ENCODE measurements around the gene ZNF236. TPM values are rescaled to one million over a fixed set of nuclear protein-coding genes. Genes with fewer than 3 reads are reported as not detected.
A peak's percentile ranks its signal among the peaks of the same experiment; 100 is the strongest.

Gene ZNF236
- total and polyA plus RNA-seq, 10 of the 15 experiments (the other 5 are each of a cell fraction or from before 2014, with no cell fraction given): 1.0 to 14.4 (median 5.9) TPM

DNA sequence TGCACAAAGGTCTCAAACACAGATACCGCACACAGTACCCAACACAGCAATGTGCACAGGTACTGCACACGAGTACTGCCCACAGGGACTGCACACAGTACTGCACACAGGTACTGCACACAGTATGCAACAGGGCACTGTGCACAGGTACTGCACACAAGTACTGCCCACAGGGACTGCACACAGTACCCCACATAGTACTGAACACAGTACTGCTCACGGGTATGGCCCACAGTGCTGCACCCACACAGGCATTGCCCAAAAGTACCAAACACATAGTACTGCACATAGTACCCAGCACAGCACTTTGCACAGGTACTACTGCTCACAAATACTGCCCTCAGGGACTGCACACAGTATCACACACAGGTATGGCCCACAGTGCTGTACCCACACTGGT lies 73.1 kb downstream of the ZNF236 start:
- H3K9ac ChIP-seq (ENCODE audit: control insufficient read depth, insufficient read depth, low read length): no peak overlapping the region
- ChIA-PET CTCF (no interaction called here), POLR2A (no interaction called here), SMC1A (ENCODE audit: uncharacterized antibody, unreplicated experiment) (no interaction called here), RAD21 (ENCODE audit: unreplicated experiment) (no interaction called here)
- BruUV-seq (replicated peaks): no TSS peak
- WGBS (ENCODE audit: insufficient coverage, insufficient replicate concordance, low lambda C conversion rate, missing lambda C conversion rate): 100% methylated on average over 3 of the region's 3 CpGs
- FAIRE-seq: no peak
- H3K79me2 ChIP-seq (ENCODE audit: control insufficient read depth, insufficient read depth, low read length): no peaks in the 10 kb centered on the region
- H3K4me1 ChIP-seq (ENCODE audit: control insufficient read depth, insufficient read depth, low read length): no peaks in the 10 kb centered on the region
- H2AFZ ChIP-seq (ENCODE audit: control insufficient read depth, low read depth, low read length): no peak overlapping the region
- H3K27ac ChIP-seq (ENCODE audit: control insufficient read depth, insufficient read depth): no peak overlapping the region
- no peaks in the 10 kb centered on the region for H4K20me1 ChIP-seq (ENCODE audit: control insufficient read depth, insufficient read depth)
- ATAC-seq: no peak
- no peaks in the 10 kb centered on the region; the same call in 2 of the 3 replicates for H3K9me3 ChIP-seq (replicated peaks; ENCODE audit: control insufficient read depth, insufficient read depth, low read length)
- no peaks in the 10 kb centered on the region for H3K27me3 ChIP-seq (replicated peaks in 1 of 2; ENCODE audit: control insufficient read depth in 2 of 2, insufficient read depth in 2 of 2, low read length in 1 of 2)
- DNase-seq (ENCODE audit: low read depth, low spot score): no peak
- TF ChIP-seq NR2C2 (IDR thresholded peaks at IDR 0.05; ENCODE audit: borderline replicate concordance, control insufficient read depth, insufficient read length, low read depth) (peak; percentile 38), CREM (IDR thresholded peaks at IDR 0.05; ENCODE audit: low read depth) (no peak)
- H3K36me3 ChIP-seq (ENCODE audit: control insufficient read depth in 2 of 2, insufficient read depth in 2 of 2, low read length in 1 of 2): peaks cover 29 to 34% of the 10 kb centered on the region in 2 experiments
- intact Hi-C loops (cut with micrococcal nuclease; ENCODE audit: unreplicated experiment): no loop called here
- H3K4me3 ChIP-seq: no peak overlapping the region
- in situ Hi-C loops (cut with MboI): no loop called here
- H3K4me2 ChIP-seq (ENCODE audit: control insufficient read depth, insufficient read depth): no peak overlapping the region

- no peak overlapping the region for H3K4me2 ChIP-seq (ENCODE audit: control insufficient read depth, insufficient read depth)
- intact Hi-C loops (cut with micrococcal nuclease; ENCODE audit: unreplicated experiment) (no loop called here), in situ Hi-C loops (cut with MboI) (no loop called here)
- ChIA-PET POLR2A (no interaction called here), SMC1A (ENCODE audit: uncharacterized antibody, unreplicated experiment) (no interaction called here), CTCF (no interaction called here), RAD21 (ENCODE audit: unreplicated experiment) (no interaction called here)
- H3K4me3 ChIP-seq: no peak overlapping the region
- peak; percentile 23 for FAIRE-seq
- ATAC-seq: no peak
- H3K27me3 ChIP-seq (replicated peaks in 1 of 2; ENCODE audit: control insufficient read depth in 2 of 2, insufficient read depth in 2 of 2, low read length in 1 of 2): no peaks in the 10 kb centered on the region
- H4K20me1 ChIP-seq (ENCODE audit: control insufficient read depth, insufficient read depth): no peaks in the 10 kb centered on the region
- no peak overlapping the region for H3K27ac ChIP-seq (ENCODE audit: control insufficient read depth, insufficient read depth)
- H2AFZ ChIP-seq (ENCODE audit: control insufficient read depth, low read depth, low read length): no peak overlapping the region
- H3K79me2 ChIP-seq (ENCODE audit: control insufficient read depth, insufficient read depth, low read length): no peaks in the 10 kb centered on the region
- H3K9ac ChIP-seq (ENCODE audit: control insufficient read depth, insufficient read depth, low read length): no peak overlapping the region
- no peaks in the 10 kb centered on the region for H3K4me1 ChIP-seq (ENCODE audit: control insufficient read depth, insufficient read depth, low read length)
- H3K36me3 ChIP-seq (ENCODE audit: control insufficient read depth in 2 of 2, insufficient read depth in 2 of 2, low read length in 1 of 2): peaks cover 29 to 32% of the 10 kb centered on the region in 2 experiments
- BruUV-seq (replicated peaks): no TSS peak
- H3K9me3 ChIP-seq (replicated peaks; ENCODE audit: control insufficient read depth, insufficient read depth, low read length): no peaks in the 10 kb centered on the region; the same call in 2 of the 3 replicates
- DNase-seq (ENCODE audit: low read depth, low spot score): no peak
- no peak for TF ChIP-seq JUNB (IDR thresholded peaks at IDR 0.05)
- TF ChIP-seq NFXL1 (IDR thresholded peaks at IDR 0.05; ENCODE audit: borderline replicate concordance): no peak
- no peak for TF ChIP-seq ZNF622 (IDR thresholded peaks at IDR 0.05)
- no peak for TF ChIP-seq RAD51 (IDR thresholded peaks at IDR 0.05)
- no peak for TF ChIP-seq ZBTB33 (IDR thresholded peaks at IDR 0.05)
- no peak for TF ChIP-seq ZNF24 (IDR thresholded peaks at IDR 0.05)
- TF ChIP-seq HDAC2 (IDR thresholded peaks at IDR 0.05): no peak
- TF ChIP-seq FOS (IDR thresholded peaks at IDR 0.05; ENCODE audit: borderline replicate concordance, extremely low read depth, insufficient read length): no peak
- TF ChIP-seq BACH1 (IDR thresholded peaks at IDR 0.05; ENCODE audit: borderline replicate concordance): no peak
- no peak for TF ChIP-seq USF2 (IDR thresholded peaks at IDR 0.05; ENCODE audit: borderline replicate concordance, low read depth, low read length)
- no peak for TF ChIP-seq KDM1A (IDR thresholded peaks at IDR 0.05; ENCODE audit: borderline replicate concordance)
- TF ChIP-seq, protein P1, sequence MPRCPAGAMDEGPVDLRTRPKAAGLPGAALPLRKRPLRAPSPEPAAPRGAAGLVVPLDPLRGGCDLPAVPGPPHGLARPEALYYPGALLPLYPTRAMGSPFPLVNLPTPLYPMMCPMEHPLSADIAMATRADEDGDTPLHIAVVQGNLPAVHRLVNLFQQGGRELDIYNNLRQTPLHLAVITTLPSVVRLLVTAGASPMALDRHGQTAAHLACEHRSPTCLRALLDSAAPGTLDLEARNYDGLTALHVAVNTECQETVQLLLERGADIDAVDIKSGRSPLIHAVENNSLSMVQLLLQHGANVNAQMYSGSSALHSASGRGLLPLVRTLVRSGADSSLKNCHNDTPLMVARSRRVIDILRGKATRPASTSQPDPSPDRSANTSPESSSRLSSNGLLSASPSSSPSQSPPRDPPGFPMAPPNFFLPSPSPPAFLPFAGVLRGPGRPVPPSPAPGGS (IDR thresholded peaks at IDR 0.05; ENCODE audit: borderline replicate concordance, insufficient read depth, low read depth, low read length, poor library complexity, severe bottlenecking): no peak
- no peak for TF ChIP-seq SRF (IDR thresholded peaks at IDR 0.05; ENCODE audit: low read depth in 2 of 2, low read length in 2 of 2)
- no peak for TF ChIP-seq RBBP5 (conservative IDR thresholded peaks at IDR 0.05)
Observed at GRCh38 chr18:76896677-76897076, 74.3 kb downstream of the ZNF236 start.
